NCI-H1092 treated with DMSO at 0.1 percent for 48 hours (cell line): ENCODE results near the gene DCHS2.

Experiments used
- DNase-seq: peaks from one replicate; lab custom pipeline; 2025; lab: John Stamatoyannopoulos, UW

DCHS2 gene

GRCh38 chr4:154491341-154492271 is at the start of gene DCHS2:
Gene DCHS2 (minus strand): TSS chr4:154491799. CDS start chr4:154491355, 444 bp downstream.
- no peak for DNase-seq

- no peak for DNase-seq
These were observed 42.7 kb upstream of the DCHS2 start for GRCh38 chr4:154534296-154534695.

- no peak for DNase-seq
These were observed 38.3 kb upstream of the DCHS2 start for GRCh38 chr4:154529728-154530519.

- DNase-seq = no peak
These were observed 37.3 kb upstream of the DCHS2 start for GRCh38 chr4:154528869-154529268.

- DNase-seq = no peak
These were observed 35.7 kb upstream of the DCHS2 start for GRCh38 chr4:154527308-154527707.

- no peak for DNase-seq
These were observed 34.6 kb upstream of the DCHS2 start for GRCh38 chr4:154526151-154526550.

- DNase-seq = no peak
These were observed 30.0 kb upstream of the DCHS2 start for GRCh38 chr4:154521607-154522006.

GRCh38 chr4:154519214-154519613 is 27.6 kb upstream of the DCHS2 start:
- no peak for DNase-seq

GRCh38 chr4:154517591-154517990 is 26.0 kb upstream of the DCHS2 start:
- DNase-seq = no peak

- DNase-seq = no peak
These were observed 24.9 kb upstream of the DCHS2 start for GRCh38 chr4:154516318-154517029.

GRCh38 chr4:154511981-154512380 is 20.4 kb upstream of the DCHS2 start:
- no peak for DNase-seq

- DNase-seq = no peak
These were observed 19.9 kb upstream of the DCHS2 start for GRCh38 chr4:154511548-154511947.

- DNase-seq = no peak
These were observed 15.6 kb upstream of the DCHS2 start for GRCh38 chr4:154507156-154507555.

- DNase-seq = peak; percentile 29
These were observed 14.7 kb upstream of the DCHS2 start for GRCh38 chr4:154506253-154506652.

- DNase-seq = no peak
These were observed 12.0 kb upstream of the DCHS2 start for GRCh38 chr4:154503598-154503997.

- no peak for DNase-seq
These were observed 10.5 kb upstream of the DCHS2 start for GRCh38 chr4:154502111-154502510.

- no peak for DNase-seq
These were observed 6.3 kb upstream of the DCHS2 start for GRCh38 chr4:154497889-154498288.

- DNase-seq = no peak
These were observed 4.3 kb upstream of the DCHS2 start for GRCh38 chr4:154495867-154496266.

- no peak for DNase-seq
These were observed 689 bp upstream of the DCHS2 start for GRCh38 chr4:154492288-154492687.

GRCh38 chr4:154490583-154491340 is 837 bp downstream of the DCHS2 start:
- no peak for DNase-seq

- no peak for DNase-seq
These were observed 1.4 kb downstream of the DCHS2 start for GRCh38 chr4:154490234-154490582.
